GM19193 (cell line): ENCODE data around the gene NLRC5.

ENCODE experiments used
- POLR2A ChIP-seq: IDR thresholded peaks from 4 replicates; pipeline ENCODE4 v1.6.1; 2011; ENCODE audit not compliant: insufficient read depth, insufficient read length; ENCODE audit errors: extremely low read depth

Gene NLRC5

DNA sequence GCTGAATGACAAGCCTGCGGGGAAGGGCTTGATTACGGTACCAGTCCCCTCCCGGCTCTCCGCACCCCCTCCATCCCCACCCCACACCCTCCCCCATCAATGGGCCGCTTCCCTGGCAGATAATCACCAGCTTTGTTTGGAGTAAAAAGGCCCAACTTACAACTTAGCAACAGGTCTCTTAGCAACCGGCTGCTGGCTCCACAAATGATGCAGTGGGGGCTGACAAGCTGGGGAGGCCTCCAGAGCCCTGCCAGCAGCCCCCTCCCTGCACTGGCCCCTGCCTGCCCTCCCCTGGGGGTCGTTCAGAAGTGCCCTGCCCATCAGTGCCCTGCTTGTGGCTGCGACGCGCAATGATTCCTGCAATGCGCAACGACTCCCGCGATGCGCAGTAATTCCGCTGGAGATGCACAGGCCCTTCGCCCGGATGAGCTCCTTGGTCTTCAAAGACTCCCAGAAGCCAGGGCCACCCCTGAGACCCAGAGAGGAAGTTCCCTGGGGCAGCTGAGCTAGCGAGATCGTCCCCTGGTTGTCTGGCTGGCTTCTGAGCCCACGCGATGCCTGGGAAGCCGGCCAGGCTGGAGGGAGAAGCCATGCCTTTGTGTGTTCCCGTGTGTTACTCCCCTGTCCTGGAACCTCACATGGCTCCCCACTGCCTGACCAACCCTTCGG is 126.3 kb downstream of the NLRC5 start:
- no peak for TF ChIP-seq POLR2A

- TF ChIP-seq POLR2A: no peak
Observed at GRCh38 chr16:57118461-57119084, 129.2 kb downstream of the NLRC5 start.

DNA sequence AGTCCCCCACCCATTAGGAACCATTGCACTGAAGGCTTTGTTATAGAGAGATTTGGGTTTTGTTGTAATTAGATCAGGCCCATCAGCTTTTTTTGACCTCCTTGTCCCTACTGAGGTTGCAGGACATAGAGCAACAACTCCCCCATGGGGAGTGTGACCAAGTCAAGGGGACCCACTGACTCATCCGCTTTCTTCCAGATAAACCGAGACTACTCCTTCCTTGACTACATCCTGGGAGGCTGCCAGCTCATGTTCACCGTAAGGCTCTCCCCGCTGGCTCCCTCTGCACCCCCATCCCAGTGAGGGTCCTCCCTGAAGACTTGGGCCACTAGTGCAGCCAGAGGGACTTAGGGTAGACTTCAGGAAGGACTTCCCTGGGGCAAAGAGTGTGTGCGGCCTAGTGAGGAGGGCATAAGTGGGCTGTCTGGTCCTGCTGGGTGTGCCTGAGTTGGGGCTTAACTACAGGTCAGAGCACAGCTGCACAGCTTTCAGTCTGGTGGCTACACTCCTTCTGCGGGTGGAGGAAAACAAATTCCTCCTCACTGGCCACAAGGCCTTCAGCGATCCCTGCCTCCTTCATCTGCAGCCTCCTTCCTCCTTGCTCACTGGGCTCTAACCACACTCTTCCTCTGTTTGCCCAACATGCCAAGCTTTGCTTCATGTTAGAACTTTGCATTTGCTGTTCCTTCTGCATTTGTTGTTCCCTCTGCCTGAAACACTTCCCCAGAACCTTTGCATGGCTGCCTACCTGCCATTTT is 134.0 kb downstream of the NLRC5 start:
- TF ChIP-seq POLR2A: no peak

GRCh38 chr16:57123974-57124674 is 134.8 kb downstream of the NLRC5 start:
- no peak for TF ChIP-seq POLR2A

DNA sequence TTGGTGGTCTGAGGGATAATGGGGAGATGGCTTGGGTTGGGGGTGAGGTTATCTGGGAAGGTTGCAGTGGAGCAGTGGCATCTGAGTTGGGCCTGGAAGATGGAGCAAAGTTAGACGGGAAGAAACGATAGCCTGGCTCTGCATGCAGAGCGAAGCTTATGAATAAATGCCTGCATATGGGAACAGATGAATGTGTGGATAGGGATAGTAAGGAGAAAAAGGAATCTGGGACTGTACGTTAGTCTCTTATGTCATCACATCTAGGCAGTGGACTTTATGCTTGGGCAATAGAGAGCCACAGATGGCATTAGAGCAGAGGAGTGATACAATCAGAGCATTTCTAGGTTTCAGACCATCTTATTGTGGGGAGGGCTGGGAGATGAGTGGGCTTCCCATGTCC is 136.0 kb downstream of the NLRC5 start:
- TF ChIP-seq POLR2A: no peak

- TF ChIP-seq POLR2A: no peak
Observed at GRCh38 chr16:57125969-57126368, 136.6 kb downstream of the NLRC5 start.

GRCh38 chr16:57126411-57126810 is 137.1 kb downstream of the NLRC5 start:
- TF ChIP-seq POLR2A: no peak

DNA sequence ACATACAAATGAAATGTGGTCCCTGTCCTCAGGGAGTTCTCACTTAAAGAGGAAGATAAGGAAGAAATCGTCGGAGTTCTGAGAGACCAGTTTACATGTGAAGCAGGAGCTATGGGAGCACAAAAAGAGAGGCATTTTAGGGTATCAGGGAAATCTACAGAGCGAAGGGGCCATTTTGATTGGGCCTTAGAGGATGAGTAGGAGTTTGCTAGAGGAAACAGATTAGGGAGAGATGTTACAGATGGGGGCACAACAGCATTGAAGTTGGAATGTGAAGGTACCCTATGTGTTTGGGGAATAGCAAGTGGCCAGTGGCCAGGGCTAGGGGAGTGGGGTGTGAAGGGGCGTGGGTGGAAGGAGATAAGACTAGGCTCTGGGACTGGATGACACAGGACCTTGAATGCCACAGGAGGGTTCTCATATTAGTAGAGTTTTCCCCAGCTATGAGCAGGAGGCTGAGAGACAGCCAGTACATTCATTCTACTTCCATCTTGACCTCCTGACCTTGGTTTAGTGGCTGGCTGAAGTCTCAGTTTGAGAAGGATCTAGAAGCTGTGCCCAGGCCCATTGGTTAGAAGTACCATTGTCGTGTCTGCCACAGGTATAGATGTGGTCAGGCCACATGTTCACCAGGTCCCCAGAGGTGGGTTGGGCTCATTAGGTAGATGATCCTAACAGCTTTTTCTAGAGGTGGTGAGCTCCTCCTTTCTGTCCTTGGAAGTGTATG is 137.8 kb downstream of the NLRC5 start:
- TF ChIP-seq POLR2A: no peak

GRCh38 chr16:57127836-57128235 is 138.5 kb downstream of the NLRC5 start:
- TF ChIP-seq POLR2A: no peak

DNA sequence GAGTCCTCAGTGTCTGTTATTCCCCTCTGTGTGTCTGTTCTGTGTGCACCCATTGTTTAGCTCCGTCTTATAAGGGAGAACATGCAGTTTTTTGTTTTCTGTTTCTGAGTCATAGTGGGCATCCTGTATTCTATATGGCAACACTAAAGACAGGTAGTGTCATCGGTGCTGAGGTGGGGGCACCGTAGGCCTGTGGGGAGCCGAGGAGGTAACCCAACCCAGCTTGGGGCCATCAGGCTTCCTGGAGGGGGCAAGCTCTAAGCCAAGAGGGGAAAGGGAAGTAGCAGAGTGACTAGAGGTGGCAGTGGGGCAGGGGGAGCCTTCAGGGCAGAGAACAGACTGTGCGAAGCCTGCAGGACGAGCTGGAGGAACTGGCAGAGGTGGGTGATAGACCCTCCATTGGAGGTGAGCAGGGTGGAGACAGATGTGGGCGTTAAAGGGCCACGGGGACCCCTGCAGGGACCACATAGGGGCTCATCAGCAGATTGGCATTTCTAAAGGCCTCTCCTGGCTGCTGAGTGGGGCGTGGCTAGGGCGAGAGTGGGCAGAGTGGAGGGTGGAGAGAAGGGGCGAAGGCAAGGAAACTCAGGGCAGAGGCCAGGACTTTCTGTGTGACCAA is 139.5 kb downstream of the NLRC5 start:
- no peak for TF ChIP-seq POLR2A

- TF ChIP-seq POLR2A: no peak
Observed at GRCh38 chr16:57130950-57131321, 141.6 kb downstream of the NLRC5 start.

- TF ChIP-seq POLR2A: no peak
Observed at GRCh38 chr16:57131351-57131970, 142.1 kb downstream of the NLRC5 start.

GRCh38 chr16:57132470-57132869 is 143.1 kb downstream of the NLRC5 start:
- no peak for TF ChIP-seq POLR2A

DNA sequence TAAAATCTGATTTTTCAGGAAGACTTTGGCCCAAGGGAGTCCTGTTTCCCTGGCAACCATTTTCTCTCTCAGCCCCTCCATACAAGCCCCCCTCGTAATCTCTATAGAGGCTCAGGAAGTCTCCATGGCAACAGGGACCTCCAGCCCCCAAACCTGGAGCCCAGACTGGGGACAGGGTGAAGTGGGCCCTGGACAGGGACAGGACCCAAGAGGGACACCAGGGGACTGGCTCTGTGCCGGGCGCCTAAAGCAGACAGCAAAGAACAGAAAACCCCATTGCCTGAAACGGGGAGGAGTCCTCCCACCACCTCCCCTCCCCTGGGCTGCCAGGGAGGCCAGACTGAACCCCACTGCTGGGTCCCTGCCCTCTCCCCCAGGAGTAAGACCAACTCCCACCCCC is 143.7 kb downstream of the NLRC5 start:
- no peak for TF ChIP-seq POLR2A
